Pons (tissue), 1 donor: ENCODE data around the gene ZNF19.

Experiments
- DNase-seq: peaks from one replicate; pipeline ENCODE4 v3.0.0-alpha.2; 2016; ENCODE audit warnings: low spot score

ZNF19 gene

GRCh38 chr16:71490361-71490760 is 1.2 kb upstream of the ZNF19 start:
- DNase-seq: no peak

GRCh38 chr16:71484006-71484893 is 4.9 kb downstream of the ZNF19 start:
- DNase-seq: peak; percentile 96

- DNase-seq: no peak
Measured at GRCh38 chr16:71482569-71482968, 6.6 kb downstream of the ZNF19 start.

- DNase-seq: no peak
Measured at GRCh38 chr16:71480956-71481355, 8.2 kb downstream of the ZNF19 start.

- DNase-seq: peak; percentile 52
Measured at GRCh38 chr16:71479420-71479819, 9.7 kb downstream of the ZNF19 start.

GRCh38 chr16:71476457-71477124 is 12.5 kb downstream of the ZNF19 start:
- DNase-seq: no peak

- DNase-seq: no peak
Measured at GRCh38 chr16:71474864-71475263, 14.3 kb downstream of the ZNF19 start.

- no peak for DNase-seq
Measured at GRCh38 chr16:71473891-71474290, 15.2 kb downstream of the ZNF19 start.

- no peak for DNase-seq
Measured at GRCh38 chr16:71472931-71473330, 16.2 kb downstream of the ZNF19 start.

- no peak for DNase-seq
Measured at GRCh38 chr16:71472051-71472450, 17.1 kb downstream of the ZNF19 start.

GRCh38 chr16:71467810-71468209 is 21.3 kb downstream of the ZNF19 start:
- DNase-seq: no peak

GRCh38 chr16:71464231-71464630 is 24.9 kb downstream of the ZNF19 start:
- no peak for DNase-seq

- DNase-seq: peak; percentile 62
Measured at GRCh38 chr16:71461686-71462648, 27.2 kb downstream of the ZNF19 start, which contains the start of gene ZNF23. Gene ZNF23 (minus strand): TSS chr16:71462247. CDS start chr16:71456796, 5,451 bp downstream.

GRCh38 chr16:71460941-71461340 is 28.2 kb downstream of the ZNF19 start:
- DNase-seq: no peak

GRCh38 chr16:71460236-71460635 is 28.9 kb downstream of the ZNF19 start:
- DNase-seq: no peak

GRCh38 chr16:71459510-71459909 is 29.6 kb downstream of the ZNF19 start:
- DNase-seq: no peak

- DNase-seq: no peak
Measured at GRCh38 chr16:71456801-71457200, 32.3 kb downstream of the ZNF19 start.

- no peak for DNase-seq
Measured at GRCh38 chr16:71453036-71453435, 36.1 kb downstream of the ZNF19 start.

GRCh38 chr16:71449020-71449419 is 40.1 kb downstream of the ZNF19 start:
- DNase-seq: no peak

- no peak for DNase-seq
Measured at GRCh38 chr16:71448274-71448866, 40.8 kb downstream of the ZNF19 start.

GRCh38 chr16:71443714-71444113 is 45.4 kb downstream of the ZNF19 start:
- DNase-seq: no peak

GRCh38 chr16:71442051-71442440 is 47.1 kb downstream of the ZNF19 start, which contains the start of gene TLE7:
Gene TLE7 (minus strand): TSS chr16:71442054. CDS start chr16:71433324, 8,730 bp downstream.
- DNase-seq: no peak
